Mucosa of descending colon (tissue), 3 donors: Measurements from ENCODE around the gene MGST1. TPM values are rescaled to one million over a fixed set of nuclear protein-coding genes. Genes with fewer than 3 reads are reported as not detected.

Experiments used
- ATAC-seq: fragments of 200-7000 bp; cut with Tn5 transposase; one replicate; pipeline ENCODE4 v1.9.1; 2020; ENCODE audit warnings: mild to moderate bottlenecking, moderate library complexity
- DNase-seq, 3 donors: peaks; one replicate each; pipeline ENCODE4 v3.0.0-alpha.2; 2020
- H3K36me3 ChIP-seq: fragments of 200-600 bp; one replicate; pipeline ENCODE4 v1.8.0; 2021; ENCODE audit warnings: low read depth, mild to moderate bottlenecking
- H3K4me1 ChIP-seq: fragments of 200-600 bp; one replicate; pipeline ENCODE4 v1.8.0; 2021; ENCODE audit warnings: low read depth, mild to moderate bottlenecking
- H3K4me3 ChIP-seq: fragments of 200-600 bp; one replicate; pipeline ENCODE4 v1.8.0; 2021; ENCODE audit warnings: mild to moderate bottlenecking
- H3K9me3 ChIP-seq: fragments of 200-600 bp; one replicate; pipeline ENCODE4 v1.8.0; 2021; ENCODE audit warnings: mild to moderate bottlenecking
- intact Hi-C, 2 donors: fragments of 100-400 bp; cut with DNase I in 1 of 2; cut with micrococcal nuclease in 1 of 2; formaldehyde crosslinking; loops; one replicate each; pipeline versions ENCODE4 v1.11.0 to v1.11.1; 2022; cut with DNase I, micrococcal nuclease
- total RNA-seq, 3 donors: library from RNA; stranded (reverse); fragmentation: NEBNext Ultra II Directional in 2 of 3; extraction: Animal tissue kit (Norgen Biotek cat#: 25700) in 2 of 3; gene quantifications; one replicate each; pipeline versions ENCODE4 v1.2.1 to v1.2.4, GENCODE V29; 2021 to 2023
- TF ChIP-seq, protein P1 (sequence below): fragments of 200-600 bp; IDR thresholded peaks from one replicate; pipeline ENCODE4 v1.8.0; 2022; ENCODE audit warnings: antibody characterized with exemption, mild to moderate bottlenecking
- donor health status: DM: no; HTN: no; CAD: no; lungs with moderate emphysema.
- donor health status: DM: no; HTN: no; CAD: no.
- donor health status: DM: no; HTN: yes; CAD: no.

The MGST1 gene
- total RNA-seq, 3 donors from 2014 or later = 155 to 270 (median 227) TPM

DNA sequence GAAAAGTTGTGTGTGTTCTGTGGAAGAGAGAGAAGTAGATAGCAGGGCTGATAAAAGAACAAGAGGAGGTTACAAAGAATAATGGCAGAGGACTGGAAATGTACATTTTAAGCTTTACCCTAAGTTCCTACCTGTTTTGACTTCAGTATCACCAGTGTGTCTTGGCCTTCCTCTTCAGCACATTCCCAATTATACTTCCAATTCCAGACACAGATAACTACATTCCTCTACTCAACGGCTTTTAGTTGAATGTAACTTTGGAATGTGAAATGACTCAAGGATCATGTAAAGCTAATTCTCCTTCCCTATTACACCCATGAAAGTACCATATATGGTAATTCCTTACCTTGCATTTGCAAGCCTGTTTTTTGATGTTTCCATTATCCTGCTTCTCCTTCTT is 5.0 kb downstream of the MGST1 start:
- Histone ChIP-seq H3K36me3 (no peaks in the 10 kb centered on the region), H3K9me3 (no peaks in the 10 kb centered on the region), H3K4me1 (peaks cover 7% of the 10 kb centered on the region), H3K4me3 (no peak overlapping the region)
- intact Hi-C loops = no loop called here
- ATAC-seq (no peak), DNase-seq (no peak)
- TF ChIP-seq, protein P1, sequence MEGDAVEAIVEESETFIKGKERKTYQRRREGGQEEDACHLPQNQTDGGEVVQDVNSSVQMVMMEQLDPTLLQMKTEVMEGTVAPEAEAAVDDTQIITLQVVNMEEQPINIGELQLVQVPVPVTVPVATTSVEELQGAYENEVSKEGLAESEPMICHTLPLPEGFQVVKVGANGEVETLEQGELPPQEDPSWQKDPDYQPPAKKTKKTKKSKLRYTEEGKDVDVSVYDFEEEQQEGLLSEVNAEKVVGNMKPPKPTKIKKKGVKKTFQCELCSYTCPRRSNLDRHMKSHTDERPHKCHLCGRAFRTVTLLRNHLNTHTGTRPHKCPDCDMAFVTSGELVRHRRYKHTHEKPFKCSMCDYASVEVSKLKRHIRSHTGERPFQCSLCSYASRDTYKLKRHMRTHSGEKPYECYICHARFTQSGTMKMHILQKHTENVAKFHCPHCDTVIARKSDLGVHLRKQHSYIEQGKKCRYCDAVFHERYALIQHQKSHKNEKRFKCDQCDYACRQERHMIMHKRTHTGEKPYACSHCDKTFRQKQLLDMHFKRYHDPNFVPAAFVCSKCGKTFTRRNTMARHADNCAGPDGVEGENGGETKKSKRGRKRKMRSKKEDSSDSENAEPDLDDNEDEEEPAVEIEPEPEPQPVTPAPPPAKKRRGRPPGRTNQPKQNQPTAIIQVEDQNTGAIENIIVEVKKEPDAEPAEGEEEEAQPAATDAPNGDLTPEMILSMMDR = no peak

DNA sequence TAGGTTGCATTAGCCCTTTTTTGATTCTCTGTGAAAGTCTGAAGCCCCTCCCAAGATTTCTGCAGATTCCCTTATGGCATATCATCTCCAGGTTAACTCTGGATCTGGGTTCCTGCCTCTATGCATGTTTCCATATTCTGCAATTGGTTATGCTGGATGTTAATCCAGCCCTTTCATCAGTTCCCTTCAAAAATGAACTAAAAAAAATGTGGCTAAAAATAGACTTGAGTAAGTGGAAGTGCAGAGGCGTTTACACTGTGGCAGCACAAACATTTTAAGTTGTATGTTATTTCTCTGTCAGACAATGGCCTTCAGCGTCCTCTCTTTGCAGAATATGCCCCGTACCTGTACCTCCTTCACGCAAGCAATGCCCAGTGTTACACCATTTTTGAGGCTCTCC is 11.4 kb downstream of the MGST1 start:
- intact Hi-C loops = no loop called here
- no peaks in the 10 kb centered on the region for H3K4me1 ChIP-seq
- ATAC-seq = no peak
- DNase-seq = no peak
- no peaks in the 10 kb centered on the region for H3K36me3 ChIP-seq
- TF ChIP-seq, protein P1 = no peak
- no peak overlapping the region for H3K4me3 ChIP-seq
- no peaks in the 10 kb centered on the region for H3K9me3 ChIP-seq

DNA sequence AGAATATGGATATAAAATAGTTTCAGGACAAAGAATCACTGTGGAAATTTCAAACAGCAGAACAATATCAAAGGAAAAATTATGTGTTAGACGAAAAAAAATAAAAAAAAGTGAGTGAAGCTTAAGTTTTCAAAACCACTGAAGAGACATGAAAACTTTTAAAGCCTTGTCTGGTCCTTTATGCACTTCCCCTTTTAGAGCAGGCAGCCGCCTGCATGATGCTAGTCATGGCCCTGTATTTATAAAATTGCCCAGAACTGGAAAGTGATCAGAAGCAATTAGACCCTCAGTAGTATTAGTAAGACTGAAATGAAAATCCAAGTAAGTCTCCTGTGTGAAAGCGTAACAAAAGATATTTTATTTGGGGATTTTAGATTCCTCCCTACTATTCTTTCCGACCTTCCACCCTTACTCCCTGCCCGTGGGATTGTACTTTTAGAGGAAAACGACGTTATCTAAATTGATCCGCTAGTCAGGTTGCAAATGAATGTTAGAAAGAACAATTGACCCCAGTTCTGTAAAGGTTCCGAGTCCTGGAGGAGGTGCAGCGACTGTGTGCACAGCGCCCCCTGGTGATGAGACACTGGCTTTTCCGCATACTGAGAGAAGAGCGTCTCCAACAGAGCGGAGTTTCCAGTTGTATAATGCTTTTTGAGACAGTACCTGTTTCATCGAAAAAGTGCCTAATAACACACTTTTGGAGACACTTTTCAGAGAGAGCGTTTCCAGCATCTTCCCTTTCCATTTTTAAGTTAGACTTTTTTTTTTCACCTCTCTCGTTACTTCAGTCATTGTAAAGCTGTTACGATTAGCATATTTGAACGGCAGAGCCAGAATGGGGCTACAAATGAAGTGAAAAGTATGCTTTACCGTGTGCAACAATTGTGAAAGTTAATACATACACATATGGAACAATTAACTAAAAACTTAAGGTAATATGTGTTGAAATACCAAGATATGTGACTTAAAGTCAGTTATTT is 12.4 kb downstream of the MGST1 start:
- ATAC-seq (peak; percentile 83), DNase-seq (peak; percentile 64 to 81 (median 78))
- TF ChIP-seq, protein P1 = peak; percentile 47
- intact Hi-C loops = loop anchor here (5.0 to 10.0 kb wide), 2 partner anchors 175 to 193 kb away; no protein-coding TSS in a partner anchor
- Histone ChIP-seq H3K4me1 (no peaks in the 10 kb centered on the region), H3K36me3 (no peaks in the 10 kb centered on the region), H3K4me3 (no peak overlapping the region), H3K9me3 (no peaks in the 10 kb centered on the region)

DNA sequence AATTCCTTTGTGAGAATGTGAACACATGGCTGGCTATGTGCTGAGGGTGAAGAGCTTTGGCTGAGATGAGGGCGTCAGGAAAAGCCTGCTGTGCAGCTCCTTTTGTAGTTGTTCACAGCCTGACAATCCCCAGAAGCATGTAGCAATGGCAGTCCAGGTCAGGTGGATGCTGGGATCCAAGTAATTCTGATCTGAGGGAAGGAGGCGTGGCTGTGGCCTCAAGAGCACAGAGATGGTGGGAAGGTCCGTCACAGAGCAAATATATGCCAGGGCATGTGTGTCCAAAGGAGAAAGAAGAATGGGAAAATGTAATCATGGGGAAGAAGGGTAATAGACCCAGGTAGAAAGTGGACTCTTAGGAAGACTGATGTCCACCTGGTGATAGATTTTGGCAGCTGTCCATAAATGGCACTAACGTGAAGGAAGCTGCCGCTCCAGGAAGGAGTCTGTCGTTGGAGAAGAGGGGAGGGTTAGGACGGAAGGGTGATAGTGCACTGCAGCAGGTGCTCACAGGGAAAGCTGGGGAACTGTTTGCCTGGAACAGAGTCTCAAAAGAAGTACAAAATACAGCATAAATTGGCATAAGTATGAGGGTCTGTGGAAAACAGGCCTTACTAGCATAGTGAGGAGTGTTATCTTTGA is 13.8 kb downstream of the MGST1 start:
- ATAC-seq (peak; percentile 91), DNase-seq (peak in 1 of 3 donors; percentile 50)
- H3K9me3 ChIP-seq = no peaks in the 10 kb centered on the region
- no peak overlapping the region for H3K4me3 ChIP-seq
- H3K36me3 ChIP-seq = no peaks in the 10 kb centered on the region
- H3K4me1 ChIP-seq = no peaks in the 10 kb centered on the region
- intact Hi-C loops = loop anchor here (5.0 to 10.0 kb wide), 2 partner anchors 176 to 194 kb away; no protein-coding TSS in a partner anchor
- TF ChIP-seq, protein P1 = no peak

DNA sequence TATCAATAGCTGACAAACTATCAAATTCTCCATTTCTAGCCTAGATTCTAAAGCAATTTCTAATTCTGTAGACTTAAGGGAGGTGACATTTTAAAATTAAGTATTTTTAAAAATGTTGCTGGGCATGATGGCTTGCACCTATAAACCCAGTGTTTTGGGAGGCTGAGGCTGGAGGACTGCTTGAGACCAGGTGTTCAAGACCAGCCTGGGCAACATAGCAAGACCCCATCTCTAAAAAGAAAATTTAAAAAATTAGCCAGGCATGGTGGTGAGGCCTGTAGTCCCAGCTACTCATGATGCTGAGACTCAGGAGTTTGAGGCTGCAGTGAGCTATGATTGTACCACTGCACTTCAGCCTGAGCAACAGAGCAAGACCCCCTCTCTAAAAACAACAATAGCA is 15.1 kb downstream of the MGST1 start:
- Histone ChIP-seq H3K4me3 (no peak overlapping the region), H3K4me1 (no peaks in the 10 kb centered on the region), H3K36me3 (no peaks in the 10 kb centered on the region), H3K9me3 (no peaks in the 10 kb centered on the region)
- DNase-seq (no peak), ATAC-seq (no peak)
- TF ChIP-seq, protein P1 = no peak
- intact Hi-C loops = loop anchor here (5.0 to 10.0 kb wide), 2 partner anchors 178 to 195 kb away; no protein-coding TSS in a partner anchor
